Measurements from ENCODE around the gene DDX21. TPM values are rescaled to one million over a fixed set of nuclear protein-coding genes. Genes with fewer than 3 reads are reported as not detected.

The DDX21 gene
- total and polyA plus RNA-seq, 2 of the 13 experiments (the other 11 are each of a cell fraction or from before 2014, with no cell fraction given): 52.5 to 147 TPM

GRCh38 chr10:68955832-68956532 lies at the start of gene DDX21 (continued):
- TF ChIP-seq NRL (CRISPR knock-in tag; IDR thresholded peaks at IDR 0.05; ENCODE audit: borderline replicate concordance) (peak; percentile 47; the same call in 1 of the 2 replicates), PHF8 (CRISPR knock-in tag; IDR thresholded peaks at IDR 0.05) (peak; percentile 91), ZNF773 (CRISPR knock-in tag; IDR thresholded peaks at IDR 0.05; ENCODE audit: borderline replicate concordance) (peak; percentile 25; the same call in 1 of the 2 replicates), HES4 (CRISPR knock-in tag; IDR thresholded peaks at IDR 0.05; ENCODE audit: borderline replicate concordance) (peak; percentile 25; the same call in 1 of the 2 replicates), JUN (CRISPR knock-in tag; IDR thresholded peaks at IDR 0.05) (0 out of 2 replicates have a peak, but pooled peaks have one; percentile 55), MED8 (CRISPR knock-in tag; IDR thresholded peaks at IDR 0.05; ENCODE audit: insufficient replicate concordance) (peak; percentile 80), ZNF275 (CRISPR knock-in tag; IDR thresholded peaks at IDR 0.05; ENCODE audit: borderline replicate concordance) (peak; percentile 48; the same call in 1 of the 2 replicates), ZNF772 (CRISPR knock-in tag; IDR thresholded peaks at IDR 0.05) (0 out of 2 replicates have a peak, but pooled peaks have one; percentile 37), MXD4 (CRISPR knock-in tag; IDR thresholded peaks at IDR 0.05) (peak; percentile 97), ZNF609 (CRISPR knock-in tag; IDR thresholded peaks at IDR 0.05; ENCODE audit: borderline replicate concordance) (peak; percentile 59; the same call in 1 of the 2 replicates), ZNF614 (CRISPR knock-in tag; IDR thresholded peaks at IDR 0.05; ENCODE audit: borderline replicate concordance) (peak; percentile 61), ZNF362 (CRISPR knock-in tag; IDR thresholded peaks at IDR 0.05; ENCODE audit: borderline replicate concordance) (0 out of 2 replicates have a peak, but pooled peaks have one; percentile 20), ZNF878 (CRISPR knock-in tag; IDR thresholded peaks at IDR 0.05) (no peak), IRF9 (CRISPR knock-in tag; IDR thresholded peaks at IDR 0.05; ENCODE audit: borderline replicate concordance) (peak; percentile 77; the same call in 1 of the 2 replicates), NR0B2 (CRISPR knock-in tag; IDR thresholded peaks at IDR 0.05) (peak; percentile 59; the same call in 1 of the 2 replicates), ZNF143 (CRISPR knock-in tag; IDR thresholded peaks at IDR 0.05) (no peak), PPARG (CRISPR knock-in tag; conservative IDR thresholded peaks at IDR 0.05) (0 out of 2 replicates have a peak, but pooled peaks have one; percentile 35)

Data from HepG2 (cell line).